HFF-Myc (cell line): Measurements from ENCODE around the gene FRAT1.

Experiments used
- DNase-seq: peaks from one replicate; pipeline ENCODE4 v3.0.0-alpha.2; 2011; ENCODE audit warnings: low read depth; ENCODE audit errors: extremely low read depth
- H3K4me3 ChIP-seq: replicated peaks from 2 replicates; pipeline ENCODE4 v1.5.1; 2011; ENCODE audit warnings: low read depth, mild to moderate bottlenecking, control low read depth, low read length
- CTCF ChIP-seq: IDR thresholded peaks from 2 replicates; pipeline ENCODE4 v1.5.1; 2012; ENCODE audit warnings: mild to moderate bottlenecking, low read depth, low read length, control low read depth; ENCODE audit errors: missing control alignments

Gene FRAT1

GRCh38 chr10:97349752-97350513 lies 30.9 kb downstream of the FRAT1 start:
- TF ChIP-seq CTCF: no peak
- no peak for DNase-seq
- H3K4me3 ChIP-seq: no peak overlapping the region

GRCh38 chr10:97353945-97354344 lies 34.9 kb downstream of the FRAT1 start:
- no peak for DNase-seq
- no peak overlapping the region for H3K4me3 ChIP-seq
- TF ChIP-seq CTCF: no peak

- TF ChIP-seq CTCF: peak; percentile 26
- no peak for DNase-seq
- H3K4me3 ChIP-seq: no peak overlapping the region
These were observed 36.5 kb downstream of the FRAT1 start for GRCh38 chr10:97355571-97355975.

- TF ChIP-seq CTCF: peak; percentile 12
- no peak overlapping the region for H3K4me3 ChIP-seq
- peak; percentile 61 for DNase-seq
These were observed 37.3 kb downstream of the FRAT1 start for GRCh38 chr10:97356318-97356914.

GRCh38 chr10:97356918-97357317 lies 37.8 kb downstream of the FRAT1 start:
- H3K4me3 ChIP-seq: no peak overlapping the region
- TF ChIP-seq CTCF: no peak
- DNase-seq: no peak

- H3K4me3 ChIP-seq: no peak overlapping the region
- TF ChIP-seq CTCF: no peak
- DNase-seq: no peak
These were observed 39.3 kb downstream of the FRAT1 start for GRCh38 chr10:97358349-97358748.
